ENCODE data around the gene ZNF385A. TPM values are rescaled to one million over a fixed set of nuclear protein-coding genes. Genes with fewer than 3 reads are reported as not detected.
A peak's percentile ranks its signal among the peaks of the same experiment; 100 is the strongest.

ZNF385A gene
- total RNA-seq, 1 donor from 2014 or later, result 52.2 TPM

DNA sequence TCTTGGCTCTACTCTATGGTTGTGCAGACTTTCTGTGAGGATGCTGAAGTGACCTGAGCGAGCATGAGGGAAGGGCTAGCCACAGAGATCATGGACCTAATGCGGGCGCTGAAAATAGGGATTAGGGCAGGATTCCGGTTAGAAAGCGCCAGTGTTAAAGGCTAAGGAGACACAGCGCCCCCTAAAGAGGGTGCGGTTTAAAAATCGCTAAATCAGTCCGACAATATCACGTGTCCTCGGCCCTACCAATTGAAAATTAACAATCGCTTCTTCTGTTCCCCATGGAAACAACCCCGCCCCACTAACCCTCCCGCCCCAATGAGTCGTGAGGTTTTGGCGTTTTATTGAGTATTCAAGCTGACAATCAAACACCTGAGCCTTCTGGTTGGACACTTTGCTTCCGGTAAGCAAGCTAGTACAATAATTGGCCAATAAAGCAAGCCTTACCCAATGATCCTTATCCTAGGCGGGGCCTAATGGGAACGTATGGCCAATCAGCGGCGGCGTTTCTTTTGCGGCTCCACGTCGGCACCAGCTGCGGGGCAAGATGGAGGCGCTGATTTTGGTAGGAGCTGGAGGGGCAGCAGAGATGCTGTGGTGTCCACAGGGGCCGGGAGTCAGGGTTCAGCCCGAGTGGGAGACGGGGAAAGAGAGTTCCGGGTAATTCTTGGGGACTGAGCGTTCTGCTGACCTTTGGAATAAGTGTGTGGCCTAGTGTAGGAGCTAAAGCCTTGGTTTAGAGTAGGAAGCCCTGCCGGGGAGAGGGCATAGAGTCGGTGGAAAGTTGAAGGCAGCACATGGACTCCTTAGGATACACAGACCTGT lies 59.7 kb downstream of the ZNF385A start, which contains the start of gene COPZ1:
COPZ1 (plus strand) TSS at position 515 of the 825 bp plus-strand sequence; CDS start at position 548, 33 bp downstream.
- ATAC-seq, result peak; percentile 98

DNA sequence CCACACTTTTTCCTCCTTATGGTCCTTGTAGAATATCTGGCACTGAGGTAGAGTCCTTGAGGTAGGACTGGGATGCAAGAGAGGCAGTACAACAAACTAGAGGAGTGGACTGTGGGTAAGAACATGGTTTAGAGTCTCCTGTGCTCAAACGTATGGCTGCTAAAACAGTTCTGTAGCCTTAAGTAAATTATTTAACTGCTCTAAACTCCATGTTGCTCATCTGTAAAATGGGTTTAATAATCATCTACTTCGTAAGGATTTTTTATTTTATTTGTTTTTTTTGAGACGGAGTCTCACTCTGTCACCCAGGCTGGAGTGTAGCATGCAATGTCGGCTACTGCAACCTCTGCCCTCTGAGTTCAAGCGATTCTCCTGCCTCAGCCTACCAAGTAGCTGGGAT lies 63.2 kb downstream of the ZNF385A start:
- no peak for ATAC-seq

Other genes with a start within 250 kb of the ZNF385A start
- 35.2 TPM for gene SMUG1, start 195.7 kb downstream of the ZNF385A start, total RNA-seq
- gene CBX5, start 104.6 kb downstream of the ZNF385A start, total RNA-seq, result 44.0 TPM
- 687 TPM for gene HNRNPA1, start 104.0 kb downstream of the ZNF385A start, total RNA-seq
- gene NFE2, start 83.7 kb downstream of the ZNF385A start, total RNA-seq, result not detected
- gene COPZ1, start 59.6 kb downstream of the ZNF385A start, total RNA-seq, result 111 TPM
- 0.16 TPM for gene GPR84, start 20.2 kb downstream of the ZNF385A start, total RNA-seq
- 12.8 TPM for gene ITGA5, start 34.5 kb upstream of the ZNF385A start, total RNA-seq
- not detected for gene GTSF1, start 88.9 kb upstream of the ZNF385A start, total RNA-seq
- gene NCKAP1L, start 113.0 kb upstream of the ZNF385A start, total RNA-seq, result 2.0 TPM
- 0.80 TPM for gene PDE1B, start 164.9 kb upstream of the ZNF385A start, total RNA-seq
- not detected for gene PPP1R1A, start 203.9 kb upstream of the ZNF385A start, total RNA-seq